ENCODE results near the gene PAXX. TPM values are rescaled to one million over a fixed set of nuclear protein-coding genes. Genes with fewer than 3 reads are reported as not detected.

PAXX gene
- total and polyA plus RNA-seq, 12 donors = 12.7 to 131 (median 17.1) TPM

- Histone ChIP-seq H3K27me3 (peaks cover 0 to 41% (median 17%) of the 10 kb centered on the region in 7 donors), H3K27ac (peak overlapping the region in 8 of 10 donors; percentile 30 to 81 (median 46)), H3K36me3 (peaks cover 0 to 13% (median 0%) of the 10 kb centered on the region in 9 donors), H3K4me1 (peaks cover 8 to 85% (median 49%) of the 10 kb centered on the region in 9 donors), H3K9me3 (peaks cover 0 to 3% (median 0%) of the 10 kb centered on the region in 11 donors), H3K4me3 (peak overlapping the region in 9 of 10 donors; percentile 9 to 47 (median 30))
- TF ChIP-seq, protein P1, sequence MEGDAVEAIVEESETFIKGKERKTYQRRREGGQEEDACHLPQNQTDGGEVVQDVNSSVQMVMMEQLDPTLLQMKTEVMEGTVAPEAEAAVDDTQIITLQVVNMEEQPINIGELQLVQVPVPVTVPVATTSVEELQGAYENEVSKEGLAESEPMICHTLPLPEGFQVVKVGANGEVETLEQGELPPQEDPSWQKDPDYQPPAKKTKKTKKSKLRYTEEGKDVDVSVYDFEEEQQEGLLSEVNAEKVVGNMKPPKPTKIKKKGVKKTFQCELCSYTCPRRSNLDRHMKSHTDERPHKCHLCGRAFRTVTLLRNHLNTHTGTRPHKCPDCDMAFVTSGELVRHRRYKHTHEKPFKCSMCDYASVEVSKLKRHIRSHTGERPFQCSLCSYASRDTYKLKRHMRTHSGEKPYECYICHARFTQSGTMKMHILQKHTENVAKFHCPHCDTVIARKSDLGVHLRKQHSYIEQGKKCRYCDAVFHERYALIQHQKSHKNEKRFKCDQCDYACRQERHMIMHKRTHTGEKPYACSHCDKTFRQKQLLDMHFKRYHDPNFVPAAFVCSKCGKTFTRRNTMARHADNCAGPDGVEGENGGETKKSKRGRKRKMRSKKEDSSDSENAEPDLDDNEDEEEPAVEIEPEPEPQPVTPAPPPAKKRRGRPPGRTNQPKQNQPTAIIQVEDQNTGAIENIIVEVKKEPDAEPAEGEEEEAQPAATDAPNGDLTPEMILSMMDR (IDR thresholded peaks at IDR 0.05) = no peak
- intact Hi-C loops (cut with DNase I) = loop anchor here in 1 of 10 donors (5.0 kb wide), 1 partner anchor 49 kb away; the partner anchor contains the start of gene C8G
- WGBS, 2 donors = 23 to 24% methylated on average over 12 of the region's 12 CpGs
- peak; percentile 54 to 62 for DNase-seq
- peak in 3 of 8 donors; percentile 5 to 16 (median 12) for ATAC-seq
Measured at GRCh38 chr9:136995772-136996311, 3.6 kb downstream of the PAXX start.

- Histone ChIP-seq H3K4me3 (peak within 1 kb of the TSS in 9 of 10 donors; percentile 9 to 47 (median 30)), H3K27me3 (peaks cover 0 to 41% (median 17%) of the 10 kb centered on the region in 7 donors), H3K27ac (peak within 1 kb of the TSS in 8 of 10 donors; percentile 30 to 81 (median 46)), H3K4me1 (peaks cover 8 to 83% (median 47%) of the 10 kb centered on the region in 9 donors), H3K36me3 (peaks cover 0 to 13% (median 0%) of the 10 kb centered on the region in 9 donors), H3K9me3 (no peaks in the 10 kb centered on the region)
- TF ChIP-seq, protein P1 (IDR thresholded peaks at IDR 0.05) = no peak
- intact Hi-C loops (cut with DNase I) = loop anchor here in 1 of 10 donors (5.0 kb wide), 1 partner anchor 49 kb away; the partner anchor contains the start of gene C8G
- DNase-seq = peak in 1 of 2 donors; percentile 50
- WGBS, 2 donors = 25 to 29% methylated on average over 35 of the region's 35 CpGs
- ATAC-seq = peak in 3 of 8 donors; percentile 1 to 22 (median 11)
Measured at GRCh38 chr9:136996361-136997292, 4.4 kb downstream of the PAXX start, which contains the start of gene CLIC3. CLIC3 (minus strand) TSS chr9:136996568; CDS start chr9:136996543, 25 bp downstream.

- WGBS, 2 donors = 80 to 82% methylated on average over 10 of the region's 10 CpGs
- ATAC-seq (no peak), DNase-seq (no peak)
- Histone ChIP-seq H3K4me1 (peaks cover 8 to 81% (median 42%) of the 10 kb centered on the region in 9 donors), H3K9me3 (no peaks in the 10 kb centered on the region), H3K27me3 (peaks cover 0 to 41% (median 17%) of the 10 kb centered on the region in 7 donors), H3K27ac (peak overlapping the region in 3 of 10 donors; percentile 4 to 67 (median 11)), H3K36me3 (peaks cover 0 to 13% (median 0%) of the 10 kb centered on the region in 9 donors), H3K4me3 (no peak overlapping the region)
- TF ChIP-seq, protein P1 (IDR thresholded peaks at IDR 0.05) = no peak
- intact Hi-C loops (cut with DNase I) = loop anchor here in 1 of 10 donors (5.0 kb wide), 1 partner anchor 50 kb away; the partner anchor contains the start of gene C8G
Measured at GRCh38 chr9:136997371-136997770, 5.1 kb downstream of the PAXX start.

- Histone ChIP-seq H3K27ac (peak overlapping the region in 2 of 10 donors; percentile 11 to 67), H3K27me3 (peaks cover 0 to 41% (median 17%) of the 10 kb centered on the region in 7 donors), H3K36me3 (peaks cover 0 to 13% (median 0%) of the 10 kb centered on the region in 9 donors), H3K4me3 (no peak overlapping the region), H3K9me3 (no peaks in the 10 kb centered on the region), H3K4me1 (peaks cover 8 to 77% (median 38%) of the 10 kb centered on the region in 9 donors)
- ATAC-seq (no peak), DNase-seq (no peak)
- 58 to 62% methylated on average over 18 of the region's 18 CpGs for WGBS, 2 donors
- intact Hi-C loops (cut with DNase I) = loop anchor here in 1 of 10 donors (5.0 kb wide), 1 partner anchor 51 kb away; the partner anchor contains the start of gene C8G
- TF ChIP-seq, protein P1 (IDR thresholded peaks at IDR 0.05) = peak in 3 of 9 donors; percentile 21 to 42 (median 28)
Measured at GRCh38 chr9:136997830-136998234, 5.6 kb downstream of the PAXX start.

Measured in heart right ventricle (tissue), 16 donors.